SK-N-SH (cell line): ENCODE results near the gene IFT25. TPM values are rescaled to one million over a fixed set of nuclear protein-coding genes. Genes with fewer than 3 reads are reported as not detected.

Experiments
- CTCF ChIA-PET: fragments of 300-600, 350-600 bp; formaldehyde crosslinking; extraction: SDS; loops from one replicate; lab custom pipeline; 2021; lab: Yijun Ruan, JAX
- POLR2A ChIA-PET: fragments of 350-600 bp; sonication (Branson Sonifier 250); formaldehyde crosslinking; extraction: SDS; loops from one replicate; lab custom pipeline; 2020; ENCODE audit warnings: antibody characterized with exemption, inconsistent platforms; lab: Yijun Ruan, JAX
- DNase-seq: peaks from one replicate; pipeline ENCODE4 v3.0.0; 2012
- H2AFZ ChIP-seq: fragments of 200-600 bp; sonication (generic); 2 replicates; pipeline ENCODE4 v1.8.1; 2016; ENCODE audit warnings: antibody characterized with exemption, mild to moderate bottlenecking, low read depth
- H3F3A ChIP-seq: fragments of 200-600 bp; sonication (generic); replicated peaks from 2 replicates; pipeline ENCODE3; 2016; ENCODE audit warnings: antibody characterized with exemption, mild to moderate bottlenecking; ENCODE audit not compliant: insufficient read depth
- H3K27ac ChIP-seq, 2 experiments: fragments of 200-500 bp in 1 of 2; fragments of 200-600 bp in 1 of 2; sonication (Bioruptor generic) in 1 of 2; sonication (generic), shearing (Covaris generic) in 1 of 2; 2 replicates each; pipeline versions ENCODE4 v1.5.1 to v1.6.1; 2014 to 2016; ENCODE audit warnings: low read depth in 2 of 2, inconsistent platforms in 1 of 2, low read length in 1 of 2, mild to moderate bottlenecking in 1 of 2, mixed read lengths in 1 of 2
- H3K27me3 ChIP-seq: fragments of 200-600 bp; sonication (generic), shearing (Covaris generic); 2 replicates; pipeline ENCODE4 v1.6.1; 2016; ENCODE audit warnings: mixed run types; ENCODE audit not compliant: insufficient read depth
- H3K36me3 ChIP-seq, 2 experiments: fragments of 200-500 bp in 1 of 2; fragments of 200-600 bp in 1 of 2; sonication (Bioruptor generic) in 1 of 2; sonication (generic) in 1 of 2; replicated peaks in 1 of 2; 2 replicates each; pipeline versions ENCODE3 to v1.5.1; 2014 to 2016; ENCODE audit warnings: low read length in 1 of 2, mild to moderate bottlenecking in 1 of 2; ENCODE audit not compliant: insufficient read depth in 2 of 2, control insufficient read depth in 1 of 2
- H3K4me1 ChIP-seq, 2 experiments: fragments of 200-500 bp in 1 of 2; fragments of 200-600 bp in 1 of 2; sonication (Bioruptor generic) in 1 of 2; sonication (generic), shearing (Covaris generic) in 1 of 2; 2 replicates each; pipeline versions ENCODE4 v1.5.1 to v1.6.1; 2014 to 2016; ENCODE audit warnings: low read depth in 1 of 2, low read length in 1 of 2, mixed run types in 1 of 2; ENCODE audit not compliant: insufficient read depth in 2 of 2, control insufficient read depth in 1 of 2
- H3K4me2 ChIP-seq: fragments of 200-600 bp; sonication (generic), shearing (Covaris generic); 2 replicates; pipeline ENCODE4 v1.6.1; 2017; ENCODE audit warnings: mixed run types
- H3K4me3 ChIP-seq, 2 experiments: fragments of 200-500 bp in 1 of 2; fragments of 200-600 bp in 1 of 2; sonication (Bioruptor generic) in 1 of 2; sonication (generic), shearing (Covaris generic) in 1 of 2; 2 replicates each; pipeline versions ENCODE4 v1.5.1 to v1.8.1; 2014 to 2016; ENCODE audit warnings: low read depth in 2 of 2, inconsistent platforms in 1 of 2, low read length in 1 of 2, mild to moderate bottlenecking in 1 of 2, mixed read lengths in 1 of 2, moderate library complexity in 1 of 2
- H3K79me2 ChIP-seq: fragments of 200-600 bp; sonication (generic); 2 replicates; pipeline ENCODE4 v1.8.1; 2017; ENCODE audit warnings: mild to moderate bottlenecking; ENCODE audit not compliant: insufficient read depth
- H3K9ac ChIP-seq: fragments of 200-600 bp; sonication (generic); 2 replicates; pipeline ENCODE4 v1.6.1; 2017; ENCODE audit warnings: mixed run types
- H3K9me2 ChIP-seq: fragments of 200-600 bp; sonication (generic); 2 replicates; pipeline ENCODE4 v1.6.1; 2017; ENCODE audit warnings: mixed run types
- H3K9me3 ChIP-seq: fragments of 200-600 bp; sonication (generic); 2 replicates; pipeline ENCODE4 v1.6.1; 2017; ENCODE audit warnings: mixed run types, mild to moderate bottlenecking, moderate library complexity
- H4K20me1 ChIP-seq: fragments of 200-600 bp; sonication (generic); 2 replicates; pipeline ENCODE4 v1.6.1; 2017; ENCODE audit warnings: mild to moderate bottlenecking, mixed run types; ENCODE audit not compliant: insufficient read depth
- ELF1 ChIP-seq: IDR thresholded peaks from 2 replicates; pipeline ENCODE4 v1.4.0; 2012
- EP300 ChIP-seq, 2 experiments: IDR thresholded peaks; 2 replicates each; pipeline versions ENCODE4 v1.4.0 to v1.6.1; 2012; ENCODE audit warnings: borderline replicate concordance in 1 of 2, low read depth in 1 of 2, low read length in 1 of 2
- FOSL2 ChIP-seq: IDR thresholded peaks from 2 replicates; pipeline ENCODE4 v1.4.0; 2012; ENCODE audit warnings: low read depth, mild to moderate bottlenecking, moderate library complexity, borderline replicate concordance
- GABPA ChIP-seq: IDR thresholded peaks from 2 replicates; pipeline ENCODE4 v1.4.0; 2012; ENCODE audit warnings: low read depth, mild to moderate bottlenecking
- GATA2 ChIP-seq: sonication (generic); formaldehyde crosslinking; IDR thresholded peaks from 2 replicates; pipeline ENCODE4 v1.5.0; 2020; ENCODE audit warnings: mild to moderate bottlenecking, missing genetic modification reagents
- JUND ChIP-seq: IDR thresholded peaks from 2 replicates; pipeline ENCODE4 v1.4.0; 2012
- MEF2A ChIP-seq: IDR thresholded peaks from 2 replicates; pipeline ENCODE4 v1.4.0; 2012; ENCODE audit warnings: low read depth, borderline replicate concordance
- RAD21 ChIP-seq: IDR thresholded peaks from 2 replicates; pipeline ENCODE4 v1.6.1; 2012; ENCODE audit warnings: mild to moderate bottlenecking, low read length
- RCOR1 ChIP-seq: fragments of 150-350 bp; IDR thresholded peaks from 2 replicates; pipeline ENCODE4 v1.6.1; 2017; ENCODE audit warnings: antibody characterized with exemption, low read length
- RFX5 ChIP-seq: IDR thresholded peaks from 2 replicates; pipeline ENCODE4 v1.6.1; 2012; ENCODE audit warnings: mild to moderate bottlenecking, improper control_type of control experiment, low read length
- SIN3A ChIP-seq: IDR thresholded peaks from 2 replicates; pipeline ENCODE4 v1.6.1; 2012; ENCODE audit warnings: low read depth, mild to moderate bottlenecking, low read length, moderate library complexity, borderline replicate concordance
- SMC3 ChIP-seq: IDR thresholded peaks from 2 replicates; pipeline ENCODE4 v1.6.1; 2012; ENCODE audit warnings: low read depth, low read length, improper control_type of control experiment
- YY1 ChIP-seq: IDR thresholded peaks from 2 replicates; pipeline ENCODE4 v1.4.0; 2012; ENCODE audit warnings: low read depth, mild to moderate bottlenecking
- WGBS: methylation state at CpG from one replicate; pipeline ENCODE4 v1.1.6; 2017; ENCODE audit warnings: low lambda C conversion rate; 5-methylcytosine and 5-hydroxymethylcytosine counted together
- polyA plus RNA-seq, 3 experiments: library from polyadenylated mRNA; depleted of rRNA; stranded (reverse); fragments of >200 nt; gene quantifications; 2 replicates each; pipeline ENCODE4 v1.2.3, GENCODE V29; 2012
- TF ChIP-seq, protein P1 (sequence below): fragments of 200-600 bp; sonication (generic); IDR thresholded peaks from 2 replicates; pipeline ENCODE4 v1.6.1; 2017; ENCODE audit warnings: antibody characterized with exemption, mild to moderate bottlenecking, moderate library complexity
- TF ChIP-seq, protein P2 (sequence below): IDR thresholded peaks from 2 replicates; pipeline ENCODE4; 2012
- TF ChIP-seq, protein P3 (sequence below): IDR thresholded peaks from 2 replicates; pipeline ENCODE4 v1.4.0; 2012; ENCODE audit warnings: low read depth
- TF ChIP-seq, protein P4 (sequence below): fragments of 150-350 bp; IDR thresholded peaks from 2 replicates; pipeline ENCODE4 v1.6.1; 2017; ENCODE audit warnings: antibody characterized with exemption, low read length, low read depth, borderline replicate concordance
- TF ChIP-seq, protein P5 (sequence below): IDR thresholded peaks from 2 replicates; pipeline ENCODE4 v1.4.0; 2012; ENCODE audit warnings: low read depth, borderline replicate concordance

The IFT25 gene
- polyA plus RNA-seq, 1 of the 3 experiments (the other 2 are of a cell fraction): 25.7 TPM

DNA sequence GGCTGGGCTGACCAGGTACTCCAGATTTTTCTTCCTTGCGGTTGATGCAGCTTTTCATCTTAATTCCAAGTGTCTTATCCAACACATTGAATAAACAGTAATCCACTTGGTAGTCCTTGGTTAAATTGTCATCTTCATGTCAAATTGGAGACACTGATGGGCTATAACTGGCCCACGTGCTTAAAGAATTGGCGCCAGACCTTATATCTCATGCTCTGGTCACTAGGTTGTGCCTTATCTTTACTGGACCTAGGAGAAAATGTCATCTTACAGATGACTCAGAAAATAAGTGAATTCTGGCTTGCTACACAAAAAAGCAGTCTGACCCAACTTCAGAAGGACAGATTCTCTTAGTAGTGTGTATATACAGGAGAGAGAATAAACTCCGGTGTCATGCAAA lies 16.9 kb upstream of the IFT25 start:
- ChIA-PET POLR2A (no interaction called here), CTCF (interaction anchor here (1.2 to 4.8 kb wide), 2 partner anchors 11 to 102 kb away, joined by 3 to 47 read pairs; no protein-coding TSS in a partner anchor)

DNA sequence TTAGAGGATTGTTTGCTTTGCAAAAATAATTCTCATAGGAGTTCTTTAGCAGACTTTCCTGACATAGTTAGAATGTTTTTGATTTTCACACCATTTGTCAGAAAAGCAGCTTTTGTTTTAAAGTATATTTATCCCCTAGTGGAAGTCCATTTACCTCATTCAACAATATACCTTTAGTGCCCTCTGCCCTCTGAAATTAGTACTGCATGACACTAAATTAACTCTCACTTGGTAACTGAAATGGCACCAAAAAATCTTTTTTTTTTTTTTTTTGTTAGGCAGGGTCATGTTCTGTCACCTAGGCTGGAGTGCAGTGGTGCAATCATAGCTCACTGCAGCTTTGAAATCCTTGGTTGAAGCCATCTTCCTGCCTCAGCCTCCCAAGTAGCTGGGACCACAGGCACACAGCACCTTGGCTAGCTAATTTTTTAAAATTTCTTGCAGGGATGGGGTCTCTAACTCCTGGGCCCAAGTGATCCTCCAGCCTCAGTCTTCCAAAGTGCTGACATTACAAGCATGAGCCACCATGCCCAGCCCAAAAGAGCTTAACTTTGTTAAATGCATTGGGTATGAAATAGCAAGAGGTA lies 14.3 kb upstream of the IFT25 start:
- Histone ChIP-seq H2AFZ (no peak overlapping the region), H3K79me2 (peaks cover 17% of the 10 kb centered on the region), H3K9me3 (no peaks in the 10 kb centered on the region), H3K27me3 (no peaks in the 10 kb centered on the region), H3K4me1 (peaks cover 4 to 7% of the 10 kb centered on the region in 2 experiments; a peak in 3 of 4 replicates), H3K36me3 (peaks cover 46 to 66% of the 10 kb centered on the region in 2 experiments), H4K20me1 (no peaks in the 10 kb centered on the region), H3K27ac (no peak overlapping the region), H3K4me2 (no peak overlapping the region), H3K9me2 (no peaks in the 10 kb centered on the region), H3K4me3 (no peak overlapping the region), H3K9ac (no peak overlapping the region)
- ChIA-PET POLR2A (interaction anchor here (0.8 to 2.2 kb wide), 2 partner anchors 10 to 14 kb away, joined by 3 to 4 read pairs; partner anchors contain the start of genes IFT25 and LRRC42), CTCF (interaction anchor here (0.8 to 4.8 kb wide), 30 partner anchors 10 to 848 kb away, joined by 3 to 60 read pairs (median 4); partner anchors contain the start of genes IFT25, LRRC42 and YIPF1)
- DNase-seq: peak; percentile 47
- no peak for TF ChIP-seq FOSL2
- TF ChIP-seq SMC3: peak; percentile 45
- TF ChIP-seq, protein P1, sequence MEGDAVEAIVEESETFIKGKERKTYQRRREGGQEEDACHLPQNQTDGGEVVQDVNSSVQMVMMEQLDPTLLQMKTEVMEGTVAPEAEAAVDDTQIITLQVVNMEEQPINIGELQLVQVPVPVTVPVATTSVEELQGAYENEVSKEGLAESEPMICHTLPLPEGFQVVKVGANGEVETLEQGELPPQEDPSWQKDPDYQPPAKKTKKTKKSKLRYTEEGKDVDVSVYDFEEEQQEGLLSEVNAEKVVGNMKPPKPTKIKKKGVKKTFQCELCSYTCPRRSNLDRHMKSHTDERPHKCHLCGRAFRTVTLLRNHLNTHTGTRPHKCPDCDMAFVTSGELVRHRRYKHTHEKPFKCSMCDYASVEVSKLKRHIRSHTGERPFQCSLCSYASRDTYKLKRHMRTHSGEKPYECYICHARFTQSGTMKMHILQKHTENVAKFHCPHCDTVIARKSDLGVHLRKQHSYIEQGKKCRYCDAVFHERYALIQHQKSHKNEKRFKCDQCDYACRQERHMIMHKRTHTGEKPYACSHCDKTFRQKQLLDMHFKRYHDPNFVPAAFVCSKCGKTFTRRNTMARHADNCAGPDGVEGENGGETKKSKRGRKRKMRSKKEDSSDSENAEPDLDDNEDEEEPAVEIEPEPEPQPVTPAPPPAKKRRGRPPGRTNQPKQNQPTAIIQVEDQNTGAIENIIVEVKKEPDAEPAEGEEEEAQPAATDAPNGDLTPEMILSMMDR: peak; percentile 71
- peak; percentile 63 for TF ChIP-seq RAD21
- TF ChIP-seq RFX5: no peak
- TF ChIP-seq, all 33 proteins: peak for 3
- H3F3A ChIP-seq: peaks cover 7% of the 10 kb centered on the region

More for the DNA sequence above, 16.9 kb upstream of the IFT25 start:
- no peaks in the 10 kb centered on the region for H3K27me3 ChIP-seq
- DNase-seq: no peak
- H3K4me1 ChIP-seq: peaks cover 0 to 2% of the 10 kb centered on the region in 2 experiments; a peak in 1 of 4 replicates
- no peak overlapping the region for H2AFZ ChIP-seq
- WGBS: 97% methylated on average over 4 of the region's 4 CpGs
- H3K27ac ChIP-seq: no peak overlapping the region
- H3K9me3 ChIP-seq: no peaks in the 10 kb centered on the region
- no peaks in the 10 kb centered on the region for H4K20me1 ChIP-seq
- no peak for TF ChIP-seq EP300 (IDR thresholded peaks at IDR 0.05; ENCODE audit: borderline replicate concordance in 1 of 2, low read depth in 1 of 2, low read length in 1 of 2)
- no peak for TF ChIP-seq GATA2
- TF ChIP-seq GABPA: no peak
- TF ChIP-seq JUND: no peak
- TF ChIP-seq, protein P2, sequence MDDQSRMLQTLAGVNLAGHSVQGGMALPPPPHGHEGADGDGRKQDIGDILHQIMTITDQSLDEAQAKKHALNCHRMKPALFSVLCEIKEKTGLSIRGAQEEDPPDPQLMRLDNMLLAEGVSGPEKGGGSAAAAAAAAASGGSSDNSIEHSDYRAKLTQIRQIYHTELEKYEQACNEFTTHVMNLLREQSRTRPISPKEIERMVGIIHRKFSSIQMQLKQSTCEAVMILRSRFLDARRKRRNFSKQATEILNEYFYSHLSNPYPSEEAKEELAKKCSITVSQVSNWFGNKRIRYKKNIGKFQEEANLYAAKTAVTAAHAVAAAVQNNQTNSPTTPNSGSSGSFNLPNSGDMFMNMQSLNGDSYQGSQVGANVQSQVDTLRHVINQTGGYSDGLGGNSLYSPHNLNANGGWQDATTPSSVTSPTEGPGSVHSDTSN: no peak
- TF ChIP-seq ELF1: no peak
- no peak for TF ChIP-seq RCOR1
- no peak for TF ChIP-seq YY1
- no peak for TF ChIP-seq RAD21
- no peak for TF ChIP-seq MEF2A
- TF ChIP-seq, protein P3, sequence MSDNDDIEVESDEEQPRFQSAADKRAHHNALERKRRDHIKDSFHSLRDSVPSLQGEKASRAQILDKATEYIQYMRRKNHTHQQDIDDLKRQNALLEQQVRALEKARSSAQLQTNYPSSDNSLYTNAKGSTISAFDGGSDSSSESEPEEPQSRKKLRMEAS: no peak
- TF ChIP-seq, protein P4, sequence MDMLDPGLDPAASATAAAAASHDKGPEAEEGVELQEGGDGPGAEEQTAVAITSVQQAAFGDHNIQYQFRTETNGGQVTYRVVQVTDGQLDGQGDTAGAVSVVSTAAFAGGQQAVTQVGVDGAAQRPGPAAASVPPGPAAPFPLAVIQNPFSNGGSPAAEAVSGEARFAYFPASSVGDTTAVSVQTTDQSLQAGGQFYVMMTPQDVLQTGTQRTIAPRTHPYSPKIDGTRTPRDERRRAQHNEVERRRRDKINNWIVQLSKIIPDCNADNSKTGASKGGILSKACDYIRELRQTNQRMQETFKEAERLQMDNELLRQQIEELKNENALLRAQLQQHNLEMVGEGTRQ: no peak
- TF ChIP-seq, protein P5, sequence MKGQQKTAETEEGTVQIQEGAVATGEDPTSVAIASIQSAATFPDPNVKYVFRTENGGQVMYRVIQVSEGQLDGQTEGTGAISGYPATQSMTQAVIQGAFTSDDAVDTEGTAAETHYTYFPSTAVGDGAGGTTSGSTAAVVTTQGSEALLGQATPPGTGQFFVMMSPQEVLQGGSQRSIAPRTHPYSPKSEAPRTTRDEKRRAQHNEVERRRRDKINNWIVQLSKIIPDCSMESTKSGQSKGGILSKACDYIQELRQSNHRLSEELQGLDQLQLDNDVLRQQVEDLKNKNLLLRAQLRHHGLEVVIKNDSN: no peak
- TF ChIP-seq SIN3A: no peak
- H3K9ac ChIP-seq: no peak overlapping the region
- no peak overlapping the region for H3K4me2 ChIP-seq
- H3K79me2 ChIP-seq: peaks cover 8% of the 10 kb centered on the region; the same call in 1 of the 2 replicates
- H3K9me2 ChIP-seq: no peaks in the 10 kb centered on the region
- peaks cover 2% of the 10 kb centered on the region for H3F3A ChIP-seq
- H3K4me3 ChIP-seq: no peak overlapping the region
- H3K36me3 ChIP-seq: peaks cover 58 to 71% of the 10 kb centered on the region in 2 experiments
